B cell (primary cell): Measurements from ENCODE around the gene CRYBA2. TPM values are rescaled to one million over a fixed set of nuclear protein-coding genes. Genes with fewer than 3 reads are reported as not detected.

Experiments
- ATAC-seq: fragments of 200-7000 bp; cut with Tn5 transposase; one replicate; pipeline ENCODE4 v1.10.0; 2021; ENCODE audit warnings: low read depth, mild to moderate bottlenecking, moderate number of reproducible peaks, moderate library complexity
- CTCF ChIA-PET: fragments of 350-600 bp; sonication (Branson Sonifier 250); formaldehyde crosslinking; loops from one replicate; lab custom pipeline; 2021; ENCODE audit warnings: antibody characterized with exemption, inconsistent platforms; lab: Charles Lee
- POLR2A ChIA-PET: fragments of 350-600 bp; sonication (Branson Sonifier 250); formaldehyde crosslinking; loops from one replicate; lab custom pipeline; 2021; ENCODE audit warnings: antibody characterized with exemption; lab: Charles Lee
- DNase-seq: peaks from one replicate; pipeline ENCODE4 v3.0.0; 2013
- H2AFZ ChIP-seq: 2 replicates; pipeline ENCODE4 v1.6.1; 2012; ENCODE audit warnings: mild to moderate bottlenecking, low read depth, low read length; ENCODE audit not compliant: insufficient read depth, poor library complexity, severe bottlenecking
- H3K27ac ChIP-seq, 2 donors: 1 replicate in 1 of 2; 2 replicates in 1 of 2; pipeline ENCODE4 v1.5.1; 2012 to 2013; ENCODE audit warnings: low read length in 2 of 2, mild to moderate bottlenecking in 2 of 2, moderate library complexity in 1 of 2
- H3K27me3 ChIP-seq, 4 experiments: fragments of 200-600 bp in 1 of 4; sonication (generic) in 1 of 4; replicated peaks in 1 of 4; 1 replicate in 2 of 4; 2 replicates in 2 of 4; pipeline versions ENCODE4 v1.6.1 to v1.7.0; 2013 to 2016; ENCODE audit warnings: low read length in 3 of 4, mild to moderate bottlenecking in 2 of 4, mixed read lengths in 1 of 4, moderate library complexity in 1 of 4; ENCODE audit not compliant: insufficient read depth in 4 of 4, control insufficient read depth in 3 of 4; ENCODE audit errors: control extremely low read depth in 1 of 4
- H3K36me3 ChIP-seq, 2 experiments: replicated peaks in 1 of 2; 1 replicate in 1 of 2; 2 replicates in 1 of 2; pipeline versions ENCODE4 v1.6.1 to v1.7.1; 2013; ENCODE audit warnings: low read length in 1 of 2; ENCODE audit not compliant: insufficient read depth in 2 of 2, control insufficient read depth in 1 of 2; ENCODE audit errors: control extremely low read depth in 1 of 2, extremely low read depth in 1 of 2
- H3K4me1 ChIP-seq, 2 donors: fragments of 200-600 bp in 1 of 2; sonication (generic) in 1 of 2; 1 replicate in 1 of 2; 2 replicates in 1 of 2; pipeline versions ENCODE4 v1.5.1 to v1.6.1; 2013 to 2017; ENCODE audit warnings: low read length in 2 of 2; ENCODE audit not compliant: control insufficient read depth in 2 of 2, insufficient read depth in 2 of 2
- H3K4me2 ChIP-seq: replicated peaks from 2 replicates; pipeline ENCODE3; 2012; ENCODE audit warnings: mild to moderate bottlenecking, low read depth, low read length; ENCODE audit not compliant: poor library complexity, severe bottlenecking
- H3K4me3 ChIP-seq, 5 experiments: fragments of 200-600 bp in 1 of 5; sonication (generic) in 1 of 5; 1 replicate in 3 of 5; 2 replicates in 2 of 5; pipeline versions ENCODE4 v1.5.1 to v1.7.0; 2011 to 2016; ENCODE audit warnings: low read length in 4 of 5, mild to moderate bottlenecking in 4 of 5, low read depth in 2 of 5, control low read depth in 1 of 5, moderate library complexity in 1 of 5; ENCODE audit not compliant: insufficient read depth in 1 of 5; ENCODE audit errors: control extremely low read depth in 1 of 5, extremely low read depth in 1 of 5
- H3K79me2 ChIP-seq: fragments of 200-600 bp; sonication (generic); one replicate; pipeline ENCODE4 v1.6.0; 2016; ENCODE audit warnings: low read length; ENCODE audit not compliant: control insufficient read depth, insufficient read depth
- H3K9ac ChIP-seq: fragments of 200-600 bp; sonication (generic); 2 replicates; pipeline ENCODE4 v1.6.1; 2017; ENCODE audit warnings: mild to moderate bottlenecking, low read length, moderate library complexity
- H3K9me3 ChIP-seq, 3 donors: one replicate each; pipeline versions ENCODE4 v1.6.1 to v1.7.1; 2013; ENCODE audit warnings: low read length in 2 of 3; ENCODE audit not compliant: control insufficient read depth in 2 of 3, insufficient read depth in 1 of 3; ENCODE audit errors: control extremely low read depth in 1 of 3
- H4K20me1 ChIP-seq: 2 replicates; pipeline ENCODE4 v1.6.0; 2012; ENCODE audit warnings: mild to moderate bottlenecking, low read length; ENCODE audit not compliant: insufficient read depth, control insufficient read depth, poor library complexity, severe bottlenecking
- H3K27ac Mint-ChIP-seq: one replicate; pipeline ENCODE4 v1.8.0; 2021; ENCODE audit warnings: mixed read lengths
- H3K27me3 Mint-ChIP-seq: one replicate; pipeline ENCODE4 v1.8.0; 2021; ENCODE audit warnings: mixed read lengths
- H3K4me1 Mint-ChIP-seq: one replicate; pipeline ENCODE4 v1.8.0; 2021; ENCODE audit warnings: mixed read lengths
- H3K4me3 Mint-ChIP-seq: one replicate; pipeline ENCODE4 v1.8.0; 2021; ENCODE audit warnings: mixed read lengths
- H3K9me3 Mint-ChIP-seq: one replicate; pipeline ENCODE4 v1.8.0; 2022; ENCODE audit warnings: mixed read lengths; ENCODE audit not compliant: insufficient read depth
- EZH2 ChIP-seq: IDR thresholded peaks from 2 replicates; pipeline ENCODE4 v1.6.1; 2012; ENCODE audit warnings: borderline replicate concordance, low read depth, mild to moderate bottlenecking, moderate library complexity, low read length; ENCODE audit not compliant: insufficient read depth, poor library complexity, severe bottlenecking
- WGBS: methylation state at CpG from one replicate; pipeline ENCODE4 v1.1.5; 2013; ENCODE audit warnings: missing lambda C conversion rate; ENCODE audit not compliant: insufficient coverage; 5-methylcytosine and 5-hydroxymethylcytosine counted together
- intact Hi-C: fragments of 100-400 bp; cut with micrococcal nuclease; formaldehyde crosslinking; loops from one replicate; pipeline ENCODE4 v1.10.0; 2022
- polyA plus RNA-seq: library from polyadenylated mRNA; depleted of rRNA; stranded (reverse); fragments of >200 nt; gene quantifications from 2 replicates; pipeline ENCODE4 v1.2.3, GENCODE V29; 2012
- total RNA-seq, 2 donors: library from RNA; stranded (reverse); fragments of 120-200 nt in 1 of 2; gene quantifications; 1 replicate in 1 of 2; 2 replicates in 1 of 2; pipeline versions ENCODE4 v1.2.3 to v1.2.4, GENCODE V29; 2013 to 2022
- TF ChIP-seq, protein P1 (sequence below): fragments of 200-600 bp; IDR thresholded peaks from one replicate; pipeline ENCODE4 v1.8.0; 2022; ENCODE audit warnings: antibody characterized with exemption, mild to moderate bottlenecking

CRYBA2 gene
- total and polyA plus RNA-seq, 2 donors (not counting 1 experiment from before 2014, with no cell fraction given): not detected

DNA sequence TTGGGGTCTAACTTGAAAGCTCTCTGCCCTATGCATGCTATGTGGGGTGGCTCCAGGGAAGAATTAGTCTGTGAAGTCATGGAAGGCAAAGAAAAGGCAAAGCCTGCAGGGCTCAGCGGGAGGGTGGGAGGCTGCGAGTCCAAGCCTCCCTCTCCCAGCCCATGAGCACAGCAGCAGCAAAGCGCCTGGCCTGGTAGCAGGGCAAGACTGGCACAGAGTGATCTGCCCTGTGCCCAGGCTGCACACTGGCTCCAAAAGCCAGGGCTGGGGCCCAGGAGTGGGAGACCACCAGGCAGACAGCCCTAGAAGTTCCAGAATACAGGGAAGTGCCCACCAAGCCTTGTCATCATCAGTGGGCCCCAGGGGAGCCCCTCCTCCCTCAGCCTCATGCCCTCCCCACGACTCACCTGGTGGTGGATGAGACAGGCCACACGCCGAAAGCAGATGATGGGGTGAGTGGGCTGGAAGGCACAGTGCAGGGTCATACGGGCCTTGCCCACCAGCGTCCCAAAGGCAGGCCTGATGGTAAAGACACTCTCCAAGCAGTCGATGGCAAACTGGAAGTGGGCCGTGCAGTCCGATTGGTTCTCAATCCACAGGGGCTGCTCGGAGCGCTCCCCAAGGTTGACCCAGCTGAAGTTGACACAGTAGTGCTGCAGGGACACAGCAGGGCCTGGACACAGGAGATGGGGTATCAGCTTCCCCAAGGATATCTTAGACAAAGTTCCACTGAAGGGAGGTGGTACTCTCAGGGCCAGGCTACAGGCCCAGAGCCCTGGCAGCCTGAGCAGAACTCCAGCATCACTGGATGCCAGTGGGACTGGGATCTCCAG is 36.0 kb upstream of the CRYBA2 start:
- ChIA-PET POLR2A (no interaction called here), CTCF (interaction anchor here (0.6 to 6.4 kb wide), 26 partner anchors 10 to 501 kb away, joined by 3 to 99 read pairs (median 4); partner anchors contain the start of gene IHH)
- no peak overlapping the region for H2AFZ ChIP-seq
- H3K9me3 ChIP-seq: peaks cover 0 to 6% (median 0%) of the 10 kb centered on the region in 3 donors
- H3K9me3 Mint-ChIP-seq: no peaks in the 10 kb centered on the region
- no peaks in the 10 kb centered on the region for H3K4me1 Mint-ChIP-seq
- no peaks in the 10 kb centered on the region for H3K79me2 ChIP-seq
- H3K9ac ChIP-seq: no peak overlapping the region
- no peak overlapping the region for H3K27ac ChIP-seq
- H3K4me3 ChIP-seq: no peak overlapping the region
- H3K27me3 Mint-ChIP-seq: peaks cover 39% of the 10 kb centered on the region
- ATAC-seq: no peak
- no peak for DNase-seq
- H3K4me3 Mint-ChIP-seq: no peak overlapping the region
- no peak for TF ChIP-seq EZH2
- TF ChIP-seq, protein P1, sequence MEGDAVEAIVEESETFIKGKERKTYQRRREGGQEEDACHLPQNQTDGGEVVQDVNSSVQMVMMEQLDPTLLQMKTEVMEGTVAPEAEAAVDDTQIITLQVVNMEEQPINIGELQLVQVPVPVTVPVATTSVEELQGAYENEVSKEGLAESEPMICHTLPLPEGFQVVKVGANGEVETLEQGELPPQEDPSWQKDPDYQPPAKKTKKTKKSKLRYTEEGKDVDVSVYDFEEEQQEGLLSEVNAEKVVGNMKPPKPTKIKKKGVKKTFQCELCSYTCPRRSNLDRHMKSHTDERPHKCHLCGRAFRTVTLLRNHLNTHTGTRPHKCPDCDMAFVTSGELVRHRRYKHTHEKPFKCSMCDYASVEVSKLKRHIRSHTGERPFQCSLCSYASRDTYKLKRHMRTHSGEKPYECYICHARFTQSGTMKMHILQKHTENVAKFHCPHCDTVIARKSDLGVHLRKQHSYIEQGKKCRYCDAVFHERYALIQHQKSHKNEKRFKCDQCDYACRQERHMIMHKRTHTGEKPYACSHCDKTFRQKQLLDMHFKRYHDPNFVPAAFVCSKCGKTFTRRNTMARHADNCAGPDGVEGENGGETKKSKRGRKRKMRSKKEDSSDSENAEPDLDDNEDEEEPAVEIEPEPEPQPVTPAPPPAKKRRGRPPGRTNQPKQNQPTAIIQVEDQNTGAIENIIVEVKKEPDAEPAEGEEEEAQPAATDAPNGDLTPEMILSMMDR: no peak
- H3K4me2 ChIP-seq: no peak overlapping the region
- WGBS: 85% methylated on average over 11 of the region's 13 CpGs
- H3K27ac Mint-ChIP-seq: no peak overlapping the region
- H3K4me1 ChIP-seq: no peaks in the 10 kb centered on the region
- H3K27me3 ChIP-seq: peaks cover 0 to 18% (median 0%) of the 10 kb centered on the region in 4 experiments
- intact Hi-C loops: loop anchor here (1.0 to 2.0 kb wide), 2 partner anchors 90 to 118 kb away; no protein-coding TSS in a partner anchor
- no peaks in the 10 kb centered on the region for H3K36me3 ChIP-seq
- no peaks in the 10 kb centered on the region for H4K20me1 ChIP-seq

DNA sequence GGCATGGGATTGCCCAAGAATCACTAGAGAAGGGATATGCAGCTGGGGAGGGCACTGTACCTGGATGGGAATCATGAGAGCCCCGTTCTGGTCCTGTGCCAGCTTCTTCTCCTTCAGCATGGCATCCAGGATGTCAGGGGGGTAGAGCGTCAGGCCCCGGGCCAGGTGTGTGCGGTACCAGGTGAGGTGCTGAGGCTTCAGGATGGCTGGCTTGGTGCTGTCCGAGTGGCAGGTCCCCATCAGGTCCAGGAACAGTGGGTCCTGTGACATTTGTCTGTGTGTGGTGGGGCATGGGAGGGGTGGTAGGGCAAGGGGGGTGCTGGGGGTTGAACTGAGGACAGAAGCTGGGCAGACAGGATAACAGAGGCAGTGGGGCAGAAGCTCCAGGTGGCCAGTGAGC is 34.9 kb upstream of the CRYBA2 start:
- no peak overlapping the region for H3K4me3 Mint-ChIP-seq
- TF ChIP-seq EZH2: no peak
- TF ChIP-seq, protein P1: no peak
- POLR2A ChIA-PET: no interaction called here
- H3K27me3 ChIP-seq: peaks cover 0 to 21% (median 0%) of the 10 kb centered on the region in 4 experiments
- H3K79me2 ChIP-seq: no peaks in the 10 kb centered on the region
- ATAC-seq: no peak
- no peak overlapping the region for H3K27ac ChIP-seq
- no peaks in the 10 kb centered on the region for H3K4me1 Mint-ChIP-seq
- no peak overlapping the region for H3K4me3 ChIP-seq
- H2AFZ ChIP-seq: no peak overlapping the region
- no peaks in the 10 kb centered on the region for H4K20me1 ChIP-seq
- no peaks in the 10 kb centered on the region for H3K4me1 ChIP-seq
- no peak for DNase-seq
- H3K4me2 ChIP-seq: no peak overlapping the region
- intact Hi-C loops: loop anchor here (2.0 kb wide), 1 partner anchor 119 kb away; no protein-coding TSS in a partner anchor
- no peaks in the 10 kb centered on the region for H3K9me3 Mint-ChIP-seq
- CTCF ChIA-PET: interaction anchor here (1.3 to 6.4 kb wide), 3 partner anchors 14 to 126 kb away, joined by 3 to 99 read pairs (median 18); no protein-coding TSS in a partner anchor
- 84% methylated on average over 5 of the region's 5 CpGs for WGBS
- no peak overlapping the region for H3K27ac Mint-ChIP-seq
- no peaks in the 10 kb centered on the region for H3K36me3 ChIP-seq
- H3K9me3 ChIP-seq: peaks cover 0 to 6% (median 0%) of the 10 kb centered on the region in 3 donors
- H3K27me3 Mint-ChIP-seq: peaks cover 35% of the 10 kb centered on the region
- no peak overlapping the region for H3K9ac ChIP-seq
